Peyer's patch (tissue), 4 donors: ENCODE measurements around the gene GPC6. TPM values are rescaled to one million over a fixed set of nuclear protein-coding genes. Genes with fewer than 3 reads are reported as not detected.

Source experiments
- DNase-seq, 3 donors: peaks; one replicate each; pipeline ENCODE4 v3.0.0-alpha.2; 2017 to 2019
- H3K27ac ChIP-seq, 4 donors: fragments of 200-600 bp; sonication (generic); one replicate each; pipeline ENCODE4 v1.5.1; 2016 to 2019
- H3K27me3 ChIP-seq, 2 donors: fragments of 200-600 bp; sonication (generic); one replicate each; pipeline ENCODE4 v1.5.1; 2019
- H3K36me3 ChIP-seq, 3 donors: fragments of 200-600 bp; sonication (generic); one replicate each; pipeline ENCODE4 v1.5.1; 2016 to 2019
- H3K4me1 ChIP-seq, 4 donors: fragments of 200-600 bp; sonication (generic); one replicate each; pipeline ENCODE4 v1.5.1; 2016 to 2019
- H3K4me3 ChIP-seq, 4 donors: fragments of 200-600 bp; sonication (generic); 1 replicate in 3 of 4; 2 replicates in 1 of 4; pipeline ENCODE4 v1.5.1; 2016 to 2019; ENCODE audit warnings: mild to moderate bottlenecking in 1 of 4
- H3K9me3 ChIP-seq, 4 donors: fragments of 200-600 bp; sonication (generic); one replicate each; pipeline ENCODE4 v1.5.1; 2016 to 2019; ENCODE audit warnings: mild to moderate bottlenecking in 1 of 4
- POLR2A ChIP-seq, 2 donors: fragments of 450-650 bp; IDR thresholded peaks; one replicate each; pipeline ENCODE4 v1.5.1; 2017; ENCODE audit warnings: antibody characterized with exemption in 2 of 2, mild to moderate bottlenecking in 2 of 2, moderate library complexity in 2 of 2
- total RNA-seq, 4 donors: library from RNA; depleted of rRNA; stranded (reverse); fragments of >200 nt; gene quantifications; one replicate each; pipeline ENCODE4 v1.1.0, GENCODE V29; 2016
- TF ChIP-seq, protein P1 (sequence below), 6 experiments: fragments of 450-650 bp in 4 of 6; fragments of 200-600 bp in 2 of 6; sonication (generic) in 1 of 6; IDR thresholded peaks; one replicate each; pipeline ENCODE4 v1.5.1; 2017 to 2019; ENCODE audit warnings: antibody characterized with exemption in 6 of 6, mild to moderate bottlenecking in 3 of 6, moderate library complexity in 1 of 6

GPC6 gene
- total RNA-seq, 4 donors from 2014 or later = 1.6 to 13.2 (median 2.6) TPM

- no peak for DNase-seq
- H3K27ac ChIP-seq = no peak overlapping the region
- no peaks in the 10 kb centered on the region for H3K4me1 ChIP-seq
- no peaks in the 10 kb centered on the region for H3K36me3 ChIP-seq
- no peaks in the 10 kb centered on the region for H3K9me3 ChIP-seq
- TF ChIP-seq, protein P1, sequence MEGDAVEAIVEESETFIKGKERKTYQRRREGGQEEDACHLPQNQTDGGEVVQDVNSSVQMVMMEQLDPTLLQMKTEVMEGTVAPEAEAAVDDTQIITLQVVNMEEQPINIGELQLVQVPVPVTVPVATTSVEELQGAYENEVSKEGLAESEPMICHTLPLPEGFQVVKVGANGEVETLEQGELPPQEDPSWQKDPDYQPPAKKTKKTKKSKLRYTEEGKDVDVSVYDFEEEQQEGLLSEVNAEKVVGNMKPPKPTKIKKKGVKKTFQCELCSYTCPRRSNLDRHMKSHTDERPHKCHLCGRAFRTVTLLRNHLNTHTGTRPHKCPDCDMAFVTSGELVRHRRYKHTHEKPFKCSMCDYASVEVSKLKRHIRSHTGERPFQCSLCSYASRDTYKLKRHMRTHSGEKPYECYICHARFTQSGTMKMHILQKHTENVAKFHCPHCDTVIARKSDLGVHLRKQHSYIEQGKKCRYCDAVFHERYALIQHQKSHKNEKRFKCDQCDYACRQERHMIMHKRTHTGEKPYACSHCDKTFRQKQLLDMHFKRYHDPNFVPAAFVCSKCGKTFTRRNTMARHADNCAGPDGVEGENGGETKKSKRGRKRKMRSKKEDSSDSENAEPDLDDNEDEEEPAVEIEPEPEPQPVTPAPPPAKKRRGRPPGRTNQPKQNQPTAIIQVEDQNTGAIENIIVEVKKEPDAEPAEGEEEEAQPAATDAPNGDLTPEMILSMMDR (IDR thresholded peaks at IDR 0.05) = no peak
- TF ChIP-seq POLR2A (IDR thresholded peaks at IDR 0.05) = no peak
- no peaks in the 10 kb centered on the region for H3K27me3 ChIP-seq
- no peak overlapping the region for H3K4me3 ChIP-seq
Measured at GRCh38 chr13:93925990-93926389, 699.4 kb downstream of the GPC6 start.

- TF ChIP-seq, protein P1 (IDR thresholded peaks at IDR 0.05) = no peak
- no peak for TF ChIP-seq POLR2A (IDR thresholded peaks at IDR 0.05)
- no peaks in the 10 kb centered on the region for H3K36me3 ChIP-seq
- H3K27ac ChIP-seq = no peak overlapping the region
- no peak for DNase-seq
- no peaks in the 10 kb centered on the region for H3K27me3 ChIP-seq
- no peak overlapping the region for H3K4me3 ChIP-seq
- no peaks in the 10 kb centered on the region for H3K9me3 ChIP-seq
- no peaks in the 10 kb centered on the region for H3K4me1 ChIP-seq
Measured at GRCh38 chr13:93926425-93926824, 699.8 kb downstream of the GPC6 start.

DNA sequence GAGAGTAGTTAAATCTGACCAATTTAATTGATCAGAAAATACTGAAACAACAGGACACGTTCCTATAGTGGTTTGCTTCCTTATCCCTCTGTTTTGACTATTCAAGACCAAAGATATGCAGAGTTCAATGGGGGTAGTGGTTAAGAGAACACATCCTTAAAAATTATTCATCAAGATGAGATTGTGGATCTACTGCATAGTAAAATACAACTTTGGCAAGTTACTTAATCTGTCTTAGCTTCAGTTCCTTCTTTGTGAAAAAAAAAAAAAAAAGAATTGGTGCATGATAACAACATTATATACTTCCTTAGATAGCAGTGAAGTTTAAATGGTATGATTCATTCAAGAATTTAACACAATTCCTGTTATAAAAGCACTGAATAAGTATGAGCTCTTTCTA, 700.8 kb downstream of the GPC6 start:
- H3K4me3 ChIP-seq = no peak overlapping the region
- H3K36me3 ChIP-seq = no peaks in the 10 kb centered on the region
- no peak overlapping the region for H3K27ac ChIP-seq
- H3K9me3 ChIP-seq = no peaks in the 10 kb centered on the region
- H3K27me3 ChIP-seq = no peaks in the 10 kb centered on the region
- TF ChIP-seq, protein P1 (IDR thresholded peaks at IDR 0.05) = no peak
- DNase-seq = no peak
- no peaks in the 10 kb centered on the region for H3K4me1 ChIP-seq

GRCh38 chr13:93932901-93933300, 706.3 kb downstream of the GPC6 start:
- Histone ChIP-seq H3K27ac (no peak overlapping the region), H3K4me3 (no peak overlapping the region), H3K36me3 (no peaks in the 10 kb centered on the region), H3K9me3 (no peaks in the 10 kb centered on the region), H3K27me3 (no peaks in the 10 kb centered on the region), H3K4me1 (no peaks in the 10 kb centered on the region)
- no peak for TF ChIP-seq POLR2A (IDR thresholded peaks at IDR 0.05)
- TF ChIP-seq, protein P1 (IDR thresholded peaks at IDR 0.05) = no peak
- no peak for DNase-seq

- no peak for DNase-seq
- no peaks in the 10 kb centered on the region for H3K36me3 ChIP-seq
- H3K4me3 ChIP-seq = no peak overlapping the region
- no peaks in the 10 kb centered on the region for H3K4me1 ChIP-seq
- TF ChIP-seq, protein P1 (IDR thresholded peaks at IDR 0.05) = no peak
- no peak for TF ChIP-seq POLR2A (IDR thresholded peaks at IDR 0.05)
- no peak overlapping the region for H3K27ac ChIP-seq
- no peaks in the 10 kb centered on the region for H3K27me3 ChIP-seq
- H3K9me3 ChIP-seq = no peaks in the 10 kb centered on the region
Measured at GRCh38 chr13:93936901-93937300, 710.3 kb downstream of the GPC6 start.

- DNase-seq = no peak
- Histone ChIP-seq H3K27ac (no peak overlapping the region), H3K36me3 (no peaks in the 10 kb centered on the region), H3K9me3 (no peaks in the 10 kb centered on the region), H3K27me3 (no peaks in the 10 kb centered on the region), H3K4me1 (no peaks in the 10 kb centered on the region), H3K4me3 (no peak overlapping the region)
- no peak for TF ChIP-seq POLR2A (IDR thresholded peaks at IDR 0.05)
- TF ChIP-seq, protein P1 (IDR thresholded peaks at IDR 0.05) = no peak
Measured at GRCh38 chr13:93941444-93941843, 714.8 kb downstream of the GPC6 start.
